SH-SY5Y (cell line): Measurements from ENCODE around the gene ASB9.

ENCODE experiments used
- GATA2 ChIP-seq: IDR thresholded peaks from 2 replicates; pipeline ENCODE4 v1.6.1; 2011; ENCODE audit warnings: mild to moderate bottlenecking, low read depth, low read length
- GATA3 ChIP-seq: IDR thresholded peaks from 2 replicates; pipeline ENCODE4 v1.6.1; 2011; ENCODE audit warnings: low read depth, mild to moderate bottlenecking, low read length, moderate library complexity

DNA sequence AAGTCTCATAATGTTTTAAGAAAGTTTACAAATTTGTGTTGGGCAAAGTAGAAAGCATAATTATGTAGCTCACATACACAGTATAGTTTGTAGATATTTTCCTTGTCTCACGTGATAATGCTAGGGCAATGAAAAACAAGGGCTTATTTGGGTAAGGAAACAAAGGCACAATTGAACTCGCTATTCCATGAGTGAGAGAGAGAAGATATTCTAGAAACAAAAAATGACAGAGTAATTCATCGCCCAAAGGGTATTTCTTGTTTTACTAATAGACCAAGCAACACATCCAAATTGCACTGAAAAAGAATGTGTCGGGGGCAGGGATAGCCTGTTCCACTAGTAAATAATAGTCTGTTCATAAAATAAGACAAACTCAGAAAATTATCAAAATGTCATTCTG is 49.2 kb upstream of the ASB9 start:
- no peak for TF ChIP-seq GATA2
- no peak for TF ChIP-seq GATA3
